ENCODE measurements around the gene C12orf76. TPM values are rescaled to one million over a fixed set of nuclear protein-coding genes. Genes with fewer than 3 reads are reported as not detected.
A peak's percentile ranks its signal among the peaks of the same experiment; 100 is the strongest.

Gene C12orf76
- total RNA-seq, 4 donors from 2014 or later = 9.3 to 11.0 (median 10.1) TPM; not detected in 1

DNA sequence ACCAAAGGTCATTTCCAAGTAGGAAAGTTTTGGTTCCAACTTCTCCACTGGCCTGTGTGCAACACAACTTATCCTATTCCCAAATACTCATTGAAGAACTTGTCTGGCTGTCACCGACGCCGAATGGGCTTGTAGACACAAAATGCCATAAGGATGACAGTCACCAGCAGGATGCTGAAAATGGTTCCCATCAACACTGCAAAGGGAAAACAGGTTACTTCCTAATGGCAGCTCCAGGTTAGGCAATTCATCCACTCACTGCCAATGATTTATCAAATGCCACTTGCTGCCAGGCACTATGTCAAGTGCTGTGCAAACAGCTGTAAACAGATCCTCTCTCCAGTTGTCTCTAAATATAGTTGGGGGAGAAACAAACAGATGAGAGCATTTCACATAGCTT is 6.1 kb downstream of the C12orf76 start:
- WGBS, 2 donors (ENCODE audit: low coverage in 1 of 2) = 90% methylated on average over 3 of the region's 3 CpGs; no CpG with 5 or more reads in 1 of the 2 donors
- Histone ChIP-seq H3K9me3 (no peaks in the 10 kb centered on the region), H3K4me3 (no peak overlapping the region), H3K36me3 (peaks cover 0 to 9% (median 3%) of the 10 kb centered on the region in 4 donors), H3K4me1 (peaks cover 1 to 48% (median 20%) of the 10 kb centered on the region in 4 donors), H3K27me3 (no peaks in the 10 kb centered on the region), H3K27ac (peak overlapping the region in 1 of 4 donors; percentile 16)
- intact Hi-C loops (cut with DNase I; ENCODE audit: low total_unique reads) = no loop called here
- TF ChIP-seq, protein P1, sequence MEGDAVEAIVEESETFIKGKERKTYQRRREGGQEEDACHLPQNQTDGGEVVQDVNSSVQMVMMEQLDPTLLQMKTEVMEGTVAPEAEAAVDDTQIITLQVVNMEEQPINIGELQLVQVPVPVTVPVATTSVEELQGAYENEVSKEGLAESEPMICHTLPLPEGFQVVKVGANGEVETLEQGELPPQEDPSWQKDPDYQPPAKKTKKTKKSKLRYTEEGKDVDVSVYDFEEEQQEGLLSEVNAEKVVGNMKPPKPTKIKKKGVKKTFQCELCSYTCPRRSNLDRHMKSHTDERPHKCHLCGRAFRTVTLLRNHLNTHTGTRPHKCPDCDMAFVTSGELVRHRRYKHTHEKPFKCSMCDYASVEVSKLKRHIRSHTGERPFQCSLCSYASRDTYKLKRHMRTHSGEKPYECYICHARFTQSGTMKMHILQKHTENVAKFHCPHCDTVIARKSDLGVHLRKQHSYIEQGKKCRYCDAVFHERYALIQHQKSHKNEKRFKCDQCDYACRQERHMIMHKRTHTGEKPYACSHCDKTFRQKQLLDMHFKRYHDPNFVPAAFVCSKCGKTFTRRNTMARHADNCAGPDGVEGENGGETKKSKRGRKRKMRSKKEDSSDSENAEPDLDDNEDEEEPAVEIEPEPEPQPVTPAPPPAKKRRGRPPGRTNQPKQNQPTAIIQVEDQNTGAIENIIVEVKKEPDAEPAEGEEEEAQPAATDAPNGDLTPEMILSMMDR (IDR thresholded peaks at IDR 0.05) = no peak
- TF ChIP-seq POLR2AphosphoS5 (IDR thresholded peaks at IDR 0.05) (no peak), EP300 (IDR thresholded peaks at IDR 0.05; ENCODE audit: low read depth) (no peak), POLR2A (IDR thresholded peaks at IDR 0.05) (no peak)
- in situ Hi-C loops (cut with MboI; ENCODE audit: low pct_ligation_motif_present in 1 of 4, low pct_unique_long_range_greater_than_20kb in 1 of 4, low sequenced_read_pairs in 3 of 4) = no loop called here
- DNase-seq = no peak

DNA sequence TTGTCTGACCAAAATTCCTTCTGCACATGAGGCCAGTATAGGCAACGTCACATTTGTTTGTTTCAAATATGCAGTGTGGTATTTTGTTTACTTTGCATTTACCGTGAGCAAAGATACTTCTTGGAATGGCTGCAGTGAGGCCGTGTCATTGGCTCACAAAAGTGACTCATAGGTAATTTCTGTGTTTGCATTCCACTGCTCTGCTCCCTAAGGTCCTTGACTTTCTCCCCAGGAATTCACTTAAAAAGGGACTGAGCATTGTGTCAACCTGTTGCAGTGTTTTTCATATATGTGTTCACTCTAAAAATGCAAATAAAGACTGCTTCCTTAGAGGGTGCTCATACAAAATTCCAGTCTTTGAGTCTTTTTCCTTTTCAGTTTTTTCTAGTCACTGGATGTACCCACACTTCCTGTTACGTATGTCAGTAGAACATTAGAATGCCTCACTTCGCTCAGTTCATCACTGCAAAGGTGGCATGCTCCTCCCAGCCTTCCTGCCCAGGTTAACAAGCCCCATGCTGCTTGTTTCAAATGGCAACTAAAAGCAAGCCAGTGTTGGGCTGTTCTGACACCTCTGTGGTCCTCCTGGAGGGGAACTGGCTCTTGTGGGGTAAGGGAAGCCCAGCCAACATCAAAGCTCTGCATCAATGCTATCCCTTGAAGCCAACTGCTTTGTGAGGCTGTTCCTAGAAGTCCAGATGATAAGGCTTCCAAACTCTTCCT is 9.1 kb downstream of the C12orf76 start:
- peak; percentile 44 for DNase-seq
- TF ChIP-seq POLR2AphosphoS5 (IDR thresholded peaks at IDR 0.05) = no peak
- TF ChIP-seq POLR2A (IDR thresholded peaks at IDR 0.05) = no peak
- TF ChIP-seq, protein P1 (IDR thresholded peaks at IDR 0.05) = no peak
- TF ChIP-seq EP300 (IDR thresholded peaks at IDR 0.05; ENCODE audit: low read depth) = no peak
- H3K36me3 ChIP-seq = peaks cover 0 to 29% (median 3%) of the 10 kb centered on the region in 4 donors

DNA sequence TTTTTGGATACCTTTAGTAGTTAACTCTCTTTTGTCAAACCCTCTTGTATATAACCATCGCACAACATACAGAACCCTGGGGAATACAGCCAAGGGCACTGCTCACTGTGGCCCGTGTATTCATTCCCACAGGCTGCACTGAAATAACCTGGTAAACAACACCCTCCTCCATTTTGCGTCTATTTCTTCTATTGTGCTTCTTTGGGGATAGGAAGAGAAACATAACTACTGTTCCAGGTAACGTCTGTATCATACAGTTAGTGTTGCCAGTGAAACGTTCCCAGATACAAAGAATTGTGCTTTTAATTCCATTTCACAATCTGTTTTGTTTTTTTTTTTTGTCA is 9.6 kb downstream of the C12orf76 start:
- intact Hi-C loops (cut with DNase I; ENCODE audit: low total_unique reads) = no loop called here
- in situ Hi-C loops (cut with MboI; ENCODE audit: low pct_ligation_motif_present in 1 of 4, low pct_unique_long_range_greater_than_20kb in 1 of 4, low sequenced_read_pairs in 3 of 4) = no loop called here
- H3K4me1 ChIP-seq = peaks cover 0 to 37% (median 16%) of the 10 kb centered on the region in 4 donors
- WGBS, 2 donors (ENCODE audit: low coverage in 1 of 2) = 44 to 51% methylated on average over 5 of the region's 5 CpGs
- no peak for DNase-seq
- H3K36me3 ChIP-seq = peaks cover 0 to 30% (median 5%) of the 10 kb centered on the region in 4 donors
- H3K27me3 ChIP-seq = no peaks in the 10 kb centered on the region
- H3K9me3 ChIP-seq = no peaks in the 10 kb centered on the region
- H3K4me3 ChIP-seq = no peak overlapping the region
- TF ChIP-seq POLR2AphosphoS5 (IDR thresholded peaks at IDR 0.05) = no peak
- no peak for TF ChIP-seq EP300 (IDR thresholded peaks at IDR 0.05; ENCODE audit: low read depth)
- TF ChIP-seq, protein P1 (IDR thresholded peaks at IDR 0.05) = no peak
- no peak for TF ChIP-seq POLR2A (IDR thresholded peaks at IDR 0.05)
- peak overlapping the region; percentile 62 to 83 (median 79) for H3K27ac ChIP-seq

More for the DNA sequence above, 9.1 kb downstream of the C12orf76 start:
- H3K27ac ChIP-seq = peak overlapping the region; percentile 62 to 83 (median 79)
- intact Hi-C loops (cut with DNase I; ENCODE audit: low total_unique reads) = no loop called here
- H3K9me3 ChIP-seq = no peaks in the 10 kb centered on the region
- H3K4me1 ChIP-seq = peaks cover 0 to 37% (median 16%) of the 10 kb centered on the region in 4 donors
- in situ Hi-C loops (cut with MboI; ENCODE audit: low pct_ligation_motif_present in 1 of 4, low pct_unique_long_range_greater_than_20kb in 1 of 4, low sequenced_read_pairs in 3 of 4) = no loop called here
- H3K4me3 ChIP-seq = no peak overlapping the region
- WGBS, 2 donors (ENCODE audit: low coverage in 1 of 2) = 16 to 33% methylated on average over 5 of the region's 5 CpGs
- no peaks in the 10 kb centered on the region for H3K27me3 ChIP-seq

DNA sequence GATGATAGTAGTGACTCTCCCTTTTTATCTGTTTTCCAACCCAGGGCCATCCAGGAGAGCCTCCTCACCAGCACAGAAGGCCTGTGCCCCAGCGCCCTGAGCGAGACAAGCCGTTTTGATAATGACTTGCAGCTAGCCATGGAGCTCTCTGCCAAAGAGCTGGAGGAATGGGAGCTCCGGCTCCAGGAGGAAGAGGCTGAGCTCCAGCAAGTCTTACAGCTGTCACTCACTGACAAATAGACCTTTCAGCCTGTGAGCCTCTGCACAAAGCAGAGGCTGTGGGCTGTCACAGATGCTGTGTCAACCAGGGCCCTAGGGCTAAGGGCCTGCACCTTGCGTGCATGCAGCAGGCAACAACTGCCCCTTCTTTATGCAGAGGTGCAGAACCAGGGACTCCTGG is 11.0 kb downstream of the C12orf76 start:
- intact Hi-C loops (cut with DNase I; ENCODE audit: low total_unique reads) (no loop called here), in situ Hi-C loops (cut with MboI; ENCODE audit: low pct_ligation_motif_present in 1 of 4, low pct_unique_long_range_greater_than_20kb in 1 of 4, low sequenced_read_pairs in 3 of 4) (no loop called here)
- DNase-seq = no peak
- no peaks in the 10 kb centered on the region for H3K27me3 ChIP-seq
- H3K36me3 ChIP-seq = peaks cover 0 to 35% (median 10%) of the 10 kb centered on the region in 4 donors
- H3K27ac ChIP-seq = no peak overlapping the region
- 95% methylated on average over 5 of the region's 5 CpGs; no CpG with 5 or more reads in 1 of the 2 donors for WGBS, 2 donors (ENCODE audit: low coverage in 1 of 2)
- peaks cover 0 to 25% (median 16%) of the 10 kb centered on the region in 4 donors for H3K4me1 ChIP-seq
- H3K9me3 ChIP-seq = no peaks in the 10 kb centered on the region
- TF ChIP-seq POLR2AphosphoS5 (IDR thresholded peaks at IDR 0.05) (no peak), POLR2A (IDR thresholded peaks at IDR 0.05) (no peak), EP300 (IDR thresholded peaks at IDR 0.05; ENCODE audit: low read depth) (no peak)
- TF ChIP-seq, protein P1 (IDR thresholded peaks at IDR 0.05) = no peak
- H3K4me3 ChIP-seq = no peak overlapping the region
